Gastrocnemius medialis (tissue), 4 donors: ENCODE results near the gene PWP1.

Experiments used
- CTCF ChIP-seq, 5 experiments: fragments of 450-650 bp in 3 of 5; fragments of 200-600 bp in 2 of 5; sonication (generic) in 2 of 5; IDR thresholded peaks in 4 of 5; conservative IDR thresholded peaks in 1 of 5; 1 replicate in 4 of 5; 2 replicates in 1 of 5; pipeline ENCODE4 v1.5.1; 2016 to 2019; ENCODE audit warnings: antibody characterized with exemption in 5 of 5, mild to moderate bottlenecking in 3 of 5, moderate library complexity in 3 of 5
- POLR2A ChIP-seq, 2 donors: fragments of 450-650 bp; IDR thresholded peaks; one replicate each; pipeline ENCODE4 v1.6.1; 2017; ENCODE audit warnings: antibody characterized with exemption in 2 of 2, mild to moderate bottlenecking in 2 of 2, moderate library complexity in 2 of 2

- TF ChIP-seq CTCF (IDR thresholded peaks at IDR 0.05 in 4 of 5, conservative IDR thresholded peaks at IDR 0.05 in 1 of 5): no peak
- TF ChIP-seq POLR2A (IDR thresholded peaks at IDR 0.05): no peak
Measured at GRCh38 chr12:107749083-107749482, 63.5 kb downstream of the PWP1 start.
